ENCODE data around the gene OVOL1. TPM values are rescaled to one million over a fixed set of nuclear protein-coding genes. Genes with fewer than 3 reads are reported as not detected.

Gene OVOL1
- total RNA-seq, 1 donor from 2014 or later: not detected

Other genes with a start within 250 kb of the OVOL1 start
- gene LTBP3, start 228.7 kb upstream of the OVOL1 start, total RNA-seq: 26.4 and 27.5 TPM in 2 replicates
- gene ZNRD2, start 216.6 kb upstream of the OVOL1 start, total RNA-seq: 41.4 and 42.4 TPM in 2 replicates
- 91.7 and 116 TPM in 2 replicates for gene FAM89B, start 214.5 kb upstream of the OVOL1 start, total RNA-seq
- gene EHBP1L1, start 211.0 kb upstream of the OVOL1 start, total RNA-seq: 591 and 791 TPM in 2 replicates
- gene KCNK7, start 191.3 kb upstream of the OVOL1 start, total RNA-seq: not detected in 2 replicates
- 30.9 and 32.7 TPM in 2 replicates for gene MAP3K11, start 172.8 kb upstream of the OVOL1 start, total RNA-seq
- 21.6 and 25.2 TPM in 2 replicates for gene PCNX3, start 171.3 kb upstream of the OVOL1 start, total RNA-seq
- gene SIPA1, start 149.0 kb upstream of the OVOL1 start, total RNA-seq: 19.7 and 42.6 TPM in 2 replicates
- 32.8 and 37.1 TPM in 2 replicates for gene RELA, start 124.1 kb upstream of the OVOL1 start, total RNA-seq
- 37.8 and 43.2 TPM in 2 replicates for gene KAT5, start 74.8 kb upstream of the OVOL1 start, total RNA-seq
- 37.1 and 83.3 TPM in 2 replicates for gene RNASEH2C, start 66.3 kb upstream of the OVOL1 start, total RNA-seq
- gene AP5B1, start 6.1 kb upstream of the OVOL1 start, total RNA-seq: 9.8 and 10.2 TPM in 2 replicates
- 0.36 and 0.40 TPM in 2 replicates for gene SNX32, start 46.9 kb downstream of the OVOL1 start, total RNA-seq
- 748 and 837 TPM in 2 replicates for gene CFL1, start 71.1 kb downstream of the OVOL1 start, total RNA-seq
- 46.8 and 47.6 TPM in 2 replicates for gene MUS81, start 73.4 kb downstream of the OVOL1 start, total RNA-seq
- 124 and 141 TPM in 2 replicates for gene EFEMP2, start 85.7 kb downstream of the OVOL1 start, total RNA-seq
- not detected in 2 replicates for gene CTSW, start 92.8 kb downstream of the OVOL1 start, total RNA-seq
- 92.4 and 103 TPM in 2 replicates for gene FIBP, start 101.4 kb downstream of the OVOL1 start, total RNA-seq
- gene CCDC85B, start 103.6 kb downstream of the OVOL1 start, total RNA-seq: 76.4 and 102 TPM in 2 replicates
- gene FOSL1, start 113.3 kb downstream of the OVOL1 start, total RNA-seq: 7.5 and 11.6 TPM in 2 replicates
- 30.5 and 36.2 TPM in 2 replicates for gene C11orf68, start 132.0 kb downstream of the OVOL1 start, total RNA-seq
- gene DRAP1, start 132.4 kb downstream of the OVOL1 start, total RNA-seq: 133 and 165 TPM in 2 replicates
- not detected in 2 replicates for gene TSGA10IP, start 158.4 kb downstream of the OVOL1 start, total RNA-seq
- gene SART1, start 174.7 kb downstream of the OVOL1 start, total RNA-seq: 32.3 and 39.2 TPM in 2 replicates
- 39.4 and 41.3 TPM in 2 replicates for gene EIF1AD, start 215.1 kb downstream of the OVOL1 start, total RNA-seq
- 59.3 and 67.2 TPM in 2 replicates for gene BANF1, start 215.4 kb downstream of the OVOL1 start, total RNA-seq
- gene CST6, start 224.9 kb downstream of the OVOL1 start, total RNA-seq: 1.9 TPM in 1 of 2 replicates, not detected in the other
- gene CATSPER1, start 239.4 kb downstream of the OVOL1 start, total RNA-seq: not detected in 2 replicates

Data from myocyte (in vitro differentiated cells).